ENCODE results near the gene CSMD2. TPM values are rescaled to one million over a fixed set of nuclear protein-coding genes. Genes with fewer than 3 reads are reported as not detected.

CSMD2 gene
- total and polyA plus RNA-seq, 2 donors from 2014 or later, result 0.47 TPM; not detected in 1

GRCh38 chr1:33637846-33638440, 527.1 kb downstream of the CSMD2 start:
- intact Hi-C loops (cut with DNase I), result no loop called here
- Histone ChIP-seq H3K4me1 (ENCODE audit: control insufficient read depth in 2 of 3, insufficient read depth in 2 of 3, low read depth in 1 of 3, low read length in 3 of 3) (no peaks in the 10 kb centered on the region), H3K36me3 (ENCODE audit: control insufficient read depth in 2 of 3, insufficient read depth in 3 of 3, low read length in 3 of 3) (no peaks in the 10 kb centered on the region), H3K27ac (ENCODE audit: low read depth in 2 of 2, low read length in 2 of 2) (no peak overlapping the region), H3K4me3 (ENCODE audit: low read length in 3 of 3) (no peak overlapping the region), H3K9ac (ENCODE audit: low read length in 3 of 3) (no peak overlapping the region), H3K9me3 (ENCODE audit: control insufficient read depth in 2 of 3, insufficient read depth in 1 of 3, low read length in 3 of 3) (no peaks in the 10 kb centered on the region), H3K27me3 (ENCODE audit: control insufficient read depth, insufficient read depth, low read length) (peaks cover 2% of the 10 kb centered on the region)
- no peak for DNase-seq
- TF ChIP-seq, protein P1, sequence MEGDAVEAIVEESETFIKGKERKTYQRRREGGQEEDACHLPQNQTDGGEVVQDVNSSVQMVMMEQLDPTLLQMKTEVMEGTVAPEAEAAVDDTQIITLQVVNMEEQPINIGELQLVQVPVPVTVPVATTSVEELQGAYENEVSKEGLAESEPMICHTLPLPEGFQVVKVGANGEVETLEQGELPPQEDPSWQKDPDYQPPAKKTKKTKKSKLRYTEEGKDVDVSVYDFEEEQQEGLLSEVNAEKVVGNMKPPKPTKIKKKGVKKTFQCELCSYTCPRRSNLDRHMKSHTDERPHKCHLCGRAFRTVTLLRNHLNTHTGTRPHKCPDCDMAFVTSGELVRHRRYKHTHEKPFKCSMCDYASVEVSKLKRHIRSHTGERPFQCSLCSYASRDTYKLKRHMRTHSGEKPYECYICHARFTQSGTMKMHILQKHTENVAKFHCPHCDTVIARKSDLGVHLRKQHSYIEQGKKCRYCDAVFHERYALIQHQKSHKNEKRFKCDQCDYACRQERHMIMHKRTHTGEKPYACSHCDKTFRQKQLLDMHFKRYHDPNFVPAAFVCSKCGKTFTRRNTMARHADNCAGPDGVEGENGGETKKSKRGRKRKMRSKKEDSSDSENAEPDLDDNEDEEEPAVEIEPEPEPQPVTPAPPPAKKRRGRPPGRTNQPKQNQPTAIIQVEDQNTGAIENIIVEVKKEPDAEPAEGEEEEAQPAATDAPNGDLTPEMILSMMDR (IDR thresholded peaks at IDR 0.05; ENCODE audit: borderline replicate concordance, extremely low read depth, insufficient read depth), result no peak
- no peak for FAIRE-seq

GRCh38 chr1:33636209-33636608, 528.8 kb downstream of the CSMD2 start:
- no peaks in the 10 kb centered on the region for H3K9me3 ChIP-seq (ENCODE audit: control insufficient read depth in 2 of 3, insufficient read depth in 1 of 3, low read length in 3 of 3)
- no peak overlapping the region for H3K27ac ChIP-seq (ENCODE audit: low read depth in 2 of 2, low read length in 2 of 2)
- FAIRE-seq (no peak), DNase-seq (no peak)
- intact Hi-C loops (cut with DNase I), result no loop called here
- H3K4me1 ChIP-seq (ENCODE audit: control insufficient read depth in 2 of 3, insufficient read depth in 2 of 3, low read depth in 1 of 3, low read length in 3 of 3), result no peaks in the 10 kb centered on the region
- no peaks in the 10 kb centered on the region for H3K36me3 ChIP-seq (ENCODE audit: control insufficient read depth in 2 of 3, insufficient read depth in 3 of 3, low read length in 3 of 3)
- TF ChIP-seq, protein P1 (IDR thresholded peaks at IDR 0.05; ENCODE audit: borderline replicate concordance, extremely low read depth, insufficient read depth), result no peak
- no peak overlapping the region for H3K4me3 ChIP-seq (ENCODE audit: low read length in 3 of 3)
- H3K9ac ChIP-seq (ENCODE audit: low read length in 3 of 3), result no peak overlapping the region
- H3K27me3 ChIP-seq (ENCODE audit: control insufficient read depth, insufficient read depth, low read length), result peaks cover 3% of the 10 kb centered on the region

DNA sequence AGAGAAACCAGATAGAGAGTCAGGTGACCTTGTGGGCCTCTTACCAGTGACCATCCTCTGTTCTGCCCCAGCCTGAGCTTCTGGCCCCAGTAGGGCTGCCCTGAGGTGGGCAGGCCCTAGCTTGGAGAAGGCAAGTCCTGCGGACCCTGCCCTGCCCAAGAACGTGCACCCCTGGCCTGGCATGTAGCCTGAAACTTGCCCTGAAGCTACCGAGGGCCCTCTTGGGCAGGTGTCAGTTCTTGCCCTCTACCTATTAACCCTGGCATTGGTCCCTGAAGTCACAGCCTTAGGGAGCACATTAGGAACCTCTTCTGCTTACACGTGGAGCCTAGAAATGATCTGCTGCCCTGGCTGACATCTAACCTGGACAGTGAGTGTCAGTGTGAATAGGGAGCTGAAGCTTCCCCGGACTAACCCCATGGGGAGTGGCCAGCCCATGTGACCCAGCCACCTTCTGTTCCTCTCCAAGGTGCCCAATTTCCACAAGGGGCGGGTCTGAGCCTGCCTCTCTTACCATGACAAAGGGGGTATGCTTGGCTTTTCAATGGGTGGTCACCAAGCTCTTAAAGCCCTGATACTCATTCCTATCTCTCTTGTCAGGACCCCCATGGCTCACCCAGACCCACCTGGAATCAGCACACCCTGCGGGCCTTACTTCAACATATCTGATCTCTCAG, 529.6 kb downstream of the CSMD2 start:
- TF ChIP-seq, protein P1 (IDR thresholded peaks at IDR 0.05; ENCODE audit: borderline replicate concordance, extremely low read depth, insufficient read depth), result no peak
- FAIRE-seq, result no peak
- no peaks in the 10 kb centered on the region for H3K9me3 ChIP-seq (ENCODE audit: control insufficient read depth in 2 of 3, insufficient read depth in 1 of 3, low read length in 3 of 3)
- intact Hi-C loops (cut with DNase I), result no loop called here
- H3K4me3 ChIP-seq (ENCODE audit: low read length in 3 of 3), result no peak overlapping the region
- peaks cover 3% of the 10 kb centered on the region for H3K27me3 ChIP-seq (ENCODE audit: control insufficient read depth, insufficient read depth, low read length)
- DNase-seq, result no peak
- H3K27ac ChIP-seq (ENCODE audit: low read depth in 2 of 2, low read length in 2 of 2), result no peak overlapping the region
- no peaks in the 10 kb centered on the region for H3K36me3 ChIP-seq (ENCODE audit: control insufficient read depth in 2 of 3, insufficient read depth in 3 of 3, low read length in 3 of 3)
- no peaks in the 10 kb centered on the region for H3K4me1 ChIP-seq (ENCODE audit: control insufficient read depth in 2 of 3, insufficient read depth in 2 of 3, low read depth in 1 of 3, low read length in 3 of 3)
- H3K9ac ChIP-seq (ENCODE audit: low read length in 3 of 3), result no peak overlapping the region

Data from kidney (tissue), 14 donors.